Ovary (tissue), 9 donors: ENCODE results near the gene AMER2. TPM values are rescaled to one million over a fixed set of nuclear protein-coding genes. Genes with fewer than 3 reads are reported as not detected.

Experiments used
- DNase-seq, 5 donors: peaks; one replicate each; pipeline ENCODE4 v3.0.0-alpha.2; 2019 to 2020
- H3K27ac ChIP-seq, 2 donors: fragments of 200-600 bp; one replicate each; pipeline versions ENCODE4 v1.5.1 to v1.8.0; 2019 to 2022
- H3K27me3 ChIP-seq: fragments of 200-600 bp; one replicate; pipeline ENCODE4 v1.8.0; 2022
- H3K36me3 ChIP-seq: fragments of 200-600 bp; sonication (generic); one replicate; pipeline ENCODE4 v1.5.1; 2019
- H3K4me1 ChIP-seq: one replicate; pipeline ENCODE4 v1.8.1; 2013; ENCODE audit warnings: mild to moderate bottlenecking, moderate library complexity; ENCODE audit not compliant: insufficient read depth
- H3K4me3 ChIP-seq: fragments of 200-600 bp; sonication (generic); one replicate; pipeline ENCODE4 v1.5.1; 2017
- H3K9me3 ChIP-seq, 2 donors: fragments of 200-600 bp in 1 of 2; sonication (generic) in 1 of 2; one replicate each; pipeline versions ENCODE4 v1.5.1 to v1.8.1; 2013 to 2019; ENCODE audit warnings: mild to moderate bottlenecking in 1 of 2, moderate library complexity in 1 of 2
- EP300 ChIP-seq: sonication (generic); formaldehyde crosslinking; IDR thresholded peaks from one replicate; pipeline ENCODE4 v1.6.1; 2017; ENCODE audit warnings: antibody characterized with exemption
- POLR2A ChIP-seq: fragments of 450-650 bp; IDR thresholded peaks from one replicate; pipeline ENCODE4 v1.6.1; 2017; ENCODE audit warnings: antibody characterized with exemption, mild to moderate bottlenecking, moderate library complexity
- WGBS, 3 donors: extraction: QIAGEN DNeasy Blood & Tissue Kit in 1 of 3; methylation state at CpG; one replicate each; pipeline versions ENCODE4 v1.1.5 to v1.1.7; 2013 to 2017; 5-methylcytosine and 5-hydroxymethylcytosine counted together
- intact Hi-C, 4 donors: fragments of 100-400 bp; cut with DNase I; formaldehyde crosslinking; loops; one replicate each; pipeline versions ENCODE4 v1.11.0 to v1.15.1; 2022 to 2023
- polyA plus RNA-seq, 2 donors: library from polyadenylated mRNA; stranded (reverse); fragments of 200-250 nt in 1 of 2; fragments of 350-450 nt in 1 of 2; fragmentation: Illumina TruSeq in 1 of 2; extraction: RNeasy Lipid Tissue Mini Kit (QIAGEN cat#74804) in 1 of 2; gene quantifications; one replicate each; pipeline ENCODE4 v1.2.3, GENCODE V29; 2013 to 2014
- total RNA-seq, 7 donors: library from RNA; depleted of rRNA in 2 of 7; stranded (reverse); fragments of >200 nt in 2 of 7; fragmentation: NEBNext Ultra II Directional in 3 of 7; extraction: Animal tissue kit (Norgen Biotek cat#: 25700) in 3 of 7; gene quantifications; one replicate each; pipeline versions ENCODE4 v1.1.0 to v1.2.4, GENCODE V29; 2016 to 2023
- TF ChIP-seq, protein P1 (sequence below), 3 donors: fragments of 450-650 bp in 2 of 3; fragments of 200-600 bp in 1 of 3; IDR thresholded peaks; one replicate each; pipeline versions ENCODE4 v1.5.1 to v1.8.0; 2016 to 2022; ENCODE audit warnings: antibody characterized with exemption in 3 of 3, mild to moderate bottlenecking in 1 of 3
- donor health status: DM: no; HTN: no; CAD: no; lungs with moderate emphysema.
- donor health status: DM: no; HTN: no; CAD: no.
- donor health status: Bipolar disorder and iron deficiency.
- donor health status: DM: yes; HTN: yes; CAD: no.
- donor health status: DM: no; HTN: no; CAD: no.
- donor health status: DM: yes; HTN: yes; CAD: no.

Gene AMER2
- total and polyA plus RNA-seq, 9 donors = under 0.01 to 0.05 (median 0.04) TPM; not detected in 5

- intact Hi-C loops = no loop called here
- Histone ChIP-seq H3K27me3 (no peaks in the 10 kb centered on the region), H3K4me3 (no peak overlapping the region), H3K27ac (no peak overlapping the region), H3K9me3 (no peaks in the 10 kb centered on the region), H3K36me3 (no peaks in the 10 kb centered on the region), H3K4me1 (no peaks in the 10 kb centered on the region)
- TF ChIP-seq, protein P1, sequence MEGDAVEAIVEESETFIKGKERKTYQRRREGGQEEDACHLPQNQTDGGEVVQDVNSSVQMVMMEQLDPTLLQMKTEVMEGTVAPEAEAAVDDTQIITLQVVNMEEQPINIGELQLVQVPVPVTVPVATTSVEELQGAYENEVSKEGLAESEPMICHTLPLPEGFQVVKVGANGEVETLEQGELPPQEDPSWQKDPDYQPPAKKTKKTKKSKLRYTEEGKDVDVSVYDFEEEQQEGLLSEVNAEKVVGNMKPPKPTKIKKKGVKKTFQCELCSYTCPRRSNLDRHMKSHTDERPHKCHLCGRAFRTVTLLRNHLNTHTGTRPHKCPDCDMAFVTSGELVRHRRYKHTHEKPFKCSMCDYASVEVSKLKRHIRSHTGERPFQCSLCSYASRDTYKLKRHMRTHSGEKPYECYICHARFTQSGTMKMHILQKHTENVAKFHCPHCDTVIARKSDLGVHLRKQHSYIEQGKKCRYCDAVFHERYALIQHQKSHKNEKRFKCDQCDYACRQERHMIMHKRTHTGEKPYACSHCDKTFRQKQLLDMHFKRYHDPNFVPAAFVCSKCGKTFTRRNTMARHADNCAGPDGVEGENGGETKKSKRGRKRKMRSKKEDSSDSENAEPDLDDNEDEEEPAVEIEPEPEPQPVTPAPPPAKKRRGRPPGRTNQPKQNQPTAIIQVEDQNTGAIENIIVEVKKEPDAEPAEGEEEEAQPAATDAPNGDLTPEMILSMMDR (IDR thresholded peaks at IDR 0.05) = no peak
- TF ChIP-seq EP300 (no peak), POLR2A (no peak)
- WGBS, 3 donors = 46 to 59% (median 53%) methylated on average over 3 of the region's 3 CpGs
- DNase-seq = no peak
Observed at GRCh38 chr13:25180775-25181537, 8.9 kb upstream of the AMER2 start.

DNA sequence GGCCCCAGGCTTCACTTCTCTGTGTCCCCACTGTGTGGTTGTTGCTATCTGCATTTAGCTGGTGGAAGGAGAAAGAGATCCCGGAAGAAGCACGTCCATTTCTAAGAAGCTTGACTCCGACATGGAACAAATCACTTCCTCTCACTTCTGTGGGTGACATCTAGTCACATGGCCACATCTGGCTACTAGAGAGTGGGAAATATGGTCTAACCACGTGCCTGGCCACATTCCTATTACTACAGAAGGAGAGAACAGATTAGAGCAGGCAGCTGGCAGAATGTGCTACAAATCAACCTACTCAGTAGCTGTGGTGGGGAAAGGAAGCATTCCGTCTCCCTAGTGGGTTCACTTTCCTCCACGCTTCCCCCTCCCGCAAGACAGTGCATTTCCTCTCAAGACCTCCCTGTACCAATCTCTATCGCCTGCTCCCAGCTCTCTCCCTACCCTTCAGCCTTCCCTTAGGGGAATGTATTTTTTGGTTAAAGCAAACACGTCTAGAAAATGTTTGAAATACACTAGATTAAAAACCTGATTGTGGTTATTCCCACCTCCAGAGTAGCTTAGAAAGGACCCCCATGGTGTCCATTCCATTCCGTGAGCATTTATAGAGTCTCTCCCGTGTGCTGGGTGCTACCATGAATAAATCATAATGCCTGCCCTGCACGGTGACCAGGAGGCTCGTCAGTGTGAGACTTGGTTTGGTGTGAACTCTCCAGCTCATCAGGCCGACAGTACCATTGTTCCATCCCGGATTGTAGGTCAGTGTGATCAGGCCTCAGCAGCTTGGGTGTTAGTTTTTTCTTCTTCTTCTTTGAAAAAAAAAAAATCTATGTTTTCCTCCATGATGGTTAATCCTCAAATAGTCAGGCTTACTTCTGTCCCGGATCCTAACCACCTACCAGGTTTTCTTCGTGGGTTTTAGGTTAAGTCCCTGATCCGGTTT, 8.0 kb upstream of the AMER2 start:
- H3K27me3 ChIP-seq = no peaks in the 10 kb centered on the region
- no peak for DNase-seq
- WGBS, 3 donors = 64 to 71% (median 67%) methylated on average over 18 of the region's 18 CpGs

GRCh38 chr13:25179011-25179410, 6.9 kb upstream of the AMER2 start:
- no peak for DNase-seq
- Histone ChIP-seq H3K9me3 (no peaks in the 10 kb centered on the region), H3K36me3 (no peaks in the 10 kb centered on the region), H3K27ac (no peak overlapping the region), H3K27me3 (no peaks in the 10 kb centered on the region), H3K4me1 (no peaks in the 10 kb centered on the region), H3K4me3 (no peak overlapping the region)
- 89 to 95% (median 91%) methylated on average over 3 of the region's 3 CpGs for WGBS, 3 donors
- TF ChIP-seq EP300 = no peak
- TF ChIP-seq POLR2A = no peak
- TF ChIP-seq, protein P1 (IDR thresholded peaks at IDR 0.05) = no peak
- intact Hi-C loops = no loop called here

More for the DNA sequence above, 8.0 kb upstream of the AMER2 start:
- Histone ChIP-seq H3K36me3 (no peaks in the 10 kb centered on the region), H3K9me3 (no peaks in the 10 kb centered on the region), H3K4me1 (no peaks in the 10 kb centered on the region), H3K27ac (no peak overlapping the region), H3K4me3 (no peak overlapping the region)
- TF ChIP-seq EP300 (no peak), POLR2A (no peak)
- TF ChIP-seq, protein P1 (IDR thresholded peaks at IDR 0.05) = no peak
- intact Hi-C loops = no loop called here

GRCh38 chr13:25178070-25178469, 6.0 kb upstream of the AMER2 start:
- H3K27me3 ChIP-seq = no peaks in the 10 kb centered on the region
- no peaks in the 10 kb centered on the region for H3K36me3 ChIP-seq
- WGBS, 3 donors = 74 to 77% (median 75%) methylated on average over 3 of the region's 3 CpGs
- intact Hi-C loops = no loop called here
- H3K4me1 ChIP-seq = no peaks in the 10 kb centered on the region
- no peak overlapping the region for H3K27ac ChIP-seq
- no peak overlapping the region for H3K4me3 ChIP-seq
- no peak for DNase-seq
- H3K9me3 ChIP-seq = no peaks in the 10 kb centered on the region
- no peak for TF ChIP-seq EP300
